GM21717 (cell line): ENCODE measurements around the gene HABP2.

Experiments
- ATAC-seq: cut with Tn5 transposase; IDR thresholded peaks from one replicate; pipeline ENCODE4 v1.9.1; 2021; ENCODE audit warnings: mild to moderate bottlenecking, moderate library complexity; ENCODE audit not compliant: unreplicated experiment

Gene HABP2

DNA sequence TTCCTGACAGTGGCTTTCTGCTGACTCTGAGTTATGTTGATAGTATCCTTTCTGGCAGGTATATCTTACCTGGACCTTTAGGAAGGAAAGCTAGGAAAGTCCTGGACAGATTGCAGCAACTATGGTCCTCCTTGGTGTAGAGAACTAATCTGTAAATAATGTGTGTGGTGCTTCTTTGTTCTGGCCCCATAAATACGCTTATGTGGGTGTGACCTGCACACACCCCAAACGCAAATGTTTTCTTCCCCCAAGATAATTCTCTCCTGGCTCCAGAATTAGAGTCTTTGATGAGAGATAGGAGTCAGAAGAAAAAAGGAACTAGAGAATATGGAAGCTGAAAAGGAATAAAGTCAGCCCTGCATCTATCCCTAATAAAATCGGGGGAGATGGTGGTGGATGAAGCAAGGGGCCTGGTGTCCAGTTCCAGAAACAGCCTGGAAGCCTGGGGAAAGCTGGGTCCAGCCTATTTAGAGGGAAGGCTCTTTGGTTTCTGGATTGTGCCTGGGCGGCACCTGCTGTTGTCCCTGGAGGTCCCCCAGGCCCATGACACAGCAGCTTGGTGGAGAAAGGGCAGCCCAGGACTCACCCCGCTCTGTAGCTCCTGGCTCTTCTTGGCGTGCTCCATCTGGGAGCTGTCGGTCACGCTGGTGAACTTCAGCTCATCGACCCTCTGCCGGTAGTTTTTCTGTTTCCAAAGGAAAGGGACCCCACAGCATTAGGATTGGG lies 72.8 kb downstream of the HABP2 start:
- no peak for ATAC-seq

DNA sequence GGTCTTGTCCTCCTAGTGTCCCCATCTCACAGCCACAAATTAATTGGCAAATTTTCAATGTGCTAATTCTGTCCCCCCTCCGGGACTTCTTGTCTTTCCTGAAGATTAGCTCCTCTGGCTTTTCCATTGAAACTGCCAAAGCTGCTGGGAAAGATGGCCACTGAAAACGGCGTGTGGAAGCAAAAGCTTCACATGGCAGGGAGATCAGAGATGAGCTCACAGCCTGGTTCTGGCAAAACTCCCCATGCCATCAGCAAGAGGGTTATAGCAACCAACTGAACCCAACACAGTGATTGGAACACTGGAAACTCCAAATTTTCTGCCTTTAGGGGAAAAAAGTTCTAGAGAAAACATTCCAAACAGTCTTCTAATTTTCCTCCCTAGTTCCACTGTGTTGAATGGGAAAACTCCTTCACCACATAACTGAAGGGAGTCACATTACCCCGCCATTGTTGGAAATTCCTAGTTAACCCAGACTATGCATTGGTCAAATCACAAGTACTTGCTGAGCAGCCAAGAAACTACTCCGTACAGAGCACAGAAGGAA lies 74.0 kb downstream of the HABP2 start:
- ATAC-seq, result no peak

- no peak for ATAC-seq
These were observed 75.0 kb downstream of the HABP2 start for GRCh38 chr10:113627836-113628235.

GRCh38 chr10:113628607-113629153 lies 75.8 kb downstream of the HABP2 start:
- ATAC-seq, result no peak

DNA sequence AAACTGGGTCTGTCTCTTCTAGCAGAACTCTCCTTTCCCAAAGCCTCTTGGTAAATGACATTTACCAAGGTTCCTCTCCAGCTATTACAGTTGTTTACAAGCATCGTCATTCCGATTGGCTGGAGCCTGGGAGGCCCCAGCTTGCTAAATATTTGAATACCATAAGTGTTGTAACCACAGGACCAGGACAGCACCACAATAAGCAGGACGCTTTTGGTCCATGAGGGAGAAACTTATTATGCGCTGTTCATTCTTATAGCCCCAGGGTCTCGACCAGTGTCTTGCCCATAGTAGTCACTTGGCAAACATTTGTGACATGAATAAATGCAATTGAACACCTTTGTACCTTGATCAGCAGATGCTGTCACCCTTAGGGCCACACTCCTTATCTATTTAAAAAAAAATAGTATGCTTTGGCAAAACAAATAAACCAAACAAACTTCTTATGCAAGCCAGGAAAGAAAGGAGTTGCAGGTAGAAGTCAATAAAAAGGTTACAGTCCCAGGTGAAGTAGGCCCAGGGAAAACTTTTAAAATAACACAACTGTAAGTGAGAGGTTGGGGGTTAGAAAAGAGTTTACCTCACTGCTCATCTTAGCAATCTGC lies 78.2 kb downstream of the HABP2 start:
- ATAC-seq, result no peak

GRCh38 chr10:113631684-113632367 lies 79.0 kb downstream of the HABP2 start:
- ATAC-seq, result no peak
